ENCODE data around the gene METTL4. TPM values are rescaled to one million over a fixed set of nuclear protein-coding genes. Genes with fewer than 3 reads are reported as not detected.
"Not testable (repeated sequence)": the region's sequence is repeated elsewhere in the genome, so short reads cannot be mapped to it uniquely, and the experiment has no call there.

METTL4 gene
- total RNA-seq, 4 donors from 2014 or later = 6.9 to 11.5 (median 9.2) TPM

DNA sequence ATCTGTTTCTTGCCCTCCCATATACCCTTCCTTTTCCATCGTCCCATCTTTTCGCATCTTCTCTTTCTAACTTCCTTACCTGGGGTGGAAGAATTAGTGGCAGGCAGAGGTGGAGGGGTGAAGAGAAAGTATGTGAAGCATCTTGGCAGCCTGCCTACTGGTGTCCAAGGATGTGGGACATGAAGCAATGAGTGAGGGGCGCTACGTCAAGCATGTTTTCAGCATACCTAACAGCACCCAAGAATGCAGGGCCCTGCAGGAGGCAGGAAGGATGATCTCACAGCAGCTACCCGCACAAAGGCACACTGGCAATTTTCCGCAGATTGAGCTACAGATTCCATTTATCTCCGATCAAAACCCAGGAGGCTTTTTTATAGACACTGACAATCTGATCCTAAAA is 42.2 kb downstream of the METTL4 start:
- Histone ChIP-seq H3K9me3 (no peaks in the 10 kb centered on the region), H3K4me1 (no peaks in the 10 kb centered on the region), H3K27ac (no peak overlapping the region), H3K4me3 (no peak overlapping the region), H3K36me3 (peaks cover 0 to 17% (median 0%) of the 10 kb centered on the region in 3 donors), H3K27me3 (no peaks in the 10 kb centered on the region)
- no peak for DNase-seq (ENCODE audit: low spot score in 2 of 2)
- TF ChIP-seq EP300 (IDR thresholded peaks at IDR 0.05) = no peak
- TF ChIP-seq, protein P1, sequence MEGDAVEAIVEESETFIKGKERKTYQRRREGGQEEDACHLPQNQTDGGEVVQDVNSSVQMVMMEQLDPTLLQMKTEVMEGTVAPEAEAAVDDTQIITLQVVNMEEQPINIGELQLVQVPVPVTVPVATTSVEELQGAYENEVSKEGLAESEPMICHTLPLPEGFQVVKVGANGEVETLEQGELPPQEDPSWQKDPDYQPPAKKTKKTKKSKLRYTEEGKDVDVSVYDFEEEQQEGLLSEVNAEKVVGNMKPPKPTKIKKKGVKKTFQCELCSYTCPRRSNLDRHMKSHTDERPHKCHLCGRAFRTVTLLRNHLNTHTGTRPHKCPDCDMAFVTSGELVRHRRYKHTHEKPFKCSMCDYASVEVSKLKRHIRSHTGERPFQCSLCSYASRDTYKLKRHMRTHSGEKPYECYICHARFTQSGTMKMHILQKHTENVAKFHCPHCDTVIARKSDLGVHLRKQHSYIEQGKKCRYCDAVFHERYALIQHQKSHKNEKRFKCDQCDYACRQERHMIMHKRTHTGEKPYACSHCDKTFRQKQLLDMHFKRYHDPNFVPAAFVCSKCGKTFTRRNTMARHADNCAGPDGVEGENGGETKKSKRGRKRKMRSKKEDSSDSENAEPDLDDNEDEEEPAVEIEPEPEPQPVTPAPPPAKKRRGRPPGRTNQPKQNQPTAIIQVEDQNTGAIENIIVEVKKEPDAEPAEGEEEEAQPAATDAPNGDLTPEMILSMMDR (IDR thresholded peaks at IDR 0.05) = no peak
- TF ChIP-seq POLR2A (IDR thresholded peaks at IDR 0.05) = no peak
- WGBS, 2 donors = 89 to 96% methylated on average over 7 of the region's 7 CpGs

DNA sequence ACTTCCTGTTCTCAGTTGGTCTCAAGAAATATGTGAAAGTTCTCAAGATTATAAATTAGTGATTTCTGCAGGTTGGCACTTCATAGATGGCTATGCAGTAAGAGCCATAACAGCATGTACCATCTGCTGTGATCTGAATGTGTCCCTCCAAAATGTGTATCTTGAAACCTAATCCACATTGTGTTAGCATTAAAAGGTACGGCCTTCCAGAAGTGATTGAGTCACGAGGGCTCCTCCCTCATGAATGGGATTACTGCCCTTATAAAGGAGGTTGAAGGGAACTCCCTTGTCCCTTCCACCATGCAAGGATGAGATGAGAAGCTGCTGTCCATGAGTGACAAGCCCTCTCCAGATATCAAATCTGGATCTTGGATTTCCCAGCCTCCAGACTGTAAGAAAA is 45.0 kb downstream of the METTL4 start:
- no peak for DNase-seq (ENCODE audit: low spot score in 2 of 2)
- Histone ChIP-seq H3K4me1 (no peaks in the 10 kb centered on the region), H3K4me3 (no peak overlapping the region), H3K36me3 (no peaks in the 10 kb centered on the region), H3K27me3 (no peaks in the 10 kb centered on the region), H3K27ac (no peak overlapping the region), H3K9me3 (no peaks in the 10 kb centered on the region)
- 56 to 75% methylated on average over 2 of the region's 2 CpGs for WGBS, 2 donors
- TF ChIP-seq EP300 (IDR thresholded peaks at IDR 0.05) (no peak), POLR2A (IDR thresholded peaks at IDR 0.05) (no peak)
- TF ChIP-seq, protein P1 (IDR thresholded peaks at IDR 0.05) = no peak

DNA sequence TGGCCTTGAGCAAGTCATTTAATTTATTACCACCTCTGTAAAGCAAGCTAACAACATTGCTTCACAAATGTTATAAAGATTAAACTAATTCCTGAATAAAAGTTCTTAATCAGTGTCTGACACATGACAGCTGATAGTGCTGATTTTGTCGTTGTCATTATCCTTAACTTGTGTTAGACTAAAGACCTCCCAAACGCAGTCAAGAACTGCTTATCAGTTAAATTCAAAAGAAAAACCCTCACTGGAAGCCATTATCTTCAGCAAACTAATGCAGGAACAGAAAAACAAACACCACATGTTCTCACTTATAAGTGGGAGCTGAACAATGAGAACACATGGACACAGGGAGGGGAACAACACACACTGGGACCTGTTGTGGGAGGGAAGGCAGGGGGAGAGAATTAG is 46.5 kb downstream of the METTL4 start:
- not testable (repeated sequence) for H3K27me3 ChIP-seq, H3K27ac ChIP-seq
- WGBS, 2 donors = 34 to 44% methylated on average over 2 of the region's 2 CpGs

DNA sequence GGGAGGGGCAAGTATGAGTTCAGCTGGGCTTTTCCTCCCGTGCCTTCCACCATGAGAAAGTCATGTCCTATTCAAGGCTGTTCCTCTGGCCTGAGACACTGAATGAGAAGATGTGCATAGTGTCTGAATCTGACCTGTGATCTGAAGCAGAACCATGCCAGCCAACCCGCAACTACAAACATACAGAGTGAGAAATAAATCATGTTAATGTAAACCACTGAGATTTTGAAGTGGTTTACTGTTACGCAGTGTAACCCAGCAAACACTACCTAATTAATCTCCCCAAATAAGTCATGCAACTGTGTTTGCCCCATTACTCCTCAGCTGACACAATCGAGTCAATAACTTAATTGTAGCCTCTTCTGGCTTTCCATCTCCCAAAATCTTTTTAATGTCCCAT is 49.2 kb downstream of the METTL4 start:
- Histone ChIP-seq H3K27ac (no peak overlapping the region), H3K36me3 (peaks cover 0 to 4% (median 0%) of the 10 kb centered on the region in 3 donors), H3K4me1 (no peaks in the 10 kb centered on the region), H3K4me3 (no peak overlapping the region), H3K9me3 (no peaks in the 10 kb centered on the region), H3K27me3 (no peaks in the 10 kb centered on the region)
- WGBS, 2 donors = 89 to 95% methylated on average over 4 of the region's 4 CpGs
- TF ChIP-seq EP300 (IDR thresholded peaks at IDR 0.05) (no peak), POLR2A (IDR thresholded peaks at IDR 0.05) (no peak)
- TF ChIP-seq, protein P1 (IDR thresholded peaks at IDR 0.05) = no peak
- DNase-seq (ENCODE audit: low spot score in 2 of 2) = no peak

More for the DNA sequence above, 46.5 kb downstream of the METTL4 start:
- DNase-seq (ENCODE audit: low spot score in 2 of 2); H3K9me3 ChIP-seq; H3K36me3 ChIP-seq; H3K4me1 ChIP-seq; H3K4me3 ChIP-seq: not testable (repeated sequence)

DNA sequence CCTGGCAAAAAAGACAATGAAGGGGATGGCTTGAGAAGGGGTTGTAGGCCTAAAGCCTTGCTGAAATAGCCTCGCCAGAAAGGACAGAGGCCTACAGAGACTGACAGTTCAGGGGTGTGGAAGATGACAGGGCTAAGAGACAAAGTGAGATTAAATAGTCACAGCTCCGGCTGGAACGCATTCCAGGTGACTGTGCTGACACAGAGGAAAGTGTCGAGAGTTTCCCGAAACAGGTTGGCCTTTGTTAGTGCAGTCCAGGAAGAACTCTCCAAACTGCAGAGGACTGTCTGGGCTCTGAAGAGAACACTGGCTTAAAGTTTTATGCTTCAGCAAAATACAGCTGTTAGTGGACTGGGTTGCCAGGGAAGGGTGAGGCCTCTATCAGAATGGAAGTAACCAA is 52.8 kb downstream of the METTL4 start:
- H3K27ac ChIP-seq = no peak overlapping the region
- no peak for DNase-seq (ENCODE audit: low spot score in 2 of 2)
- H3K4me3 ChIP-seq = no peak overlapping the region
- H3K27me3 ChIP-seq = no peaks in the 10 kb centered on the region
- H3K4me1 ChIP-seq = peaks cover 0 to 6% (median 0%) of the 10 kb centered on the region in 4 donors
- WGBS, 2 donors = 64 to 71% methylated on average over 5 of the region's 5 CpGs
- H3K36me3 ChIP-seq = peaks cover 0 to 4% (median 0%) of the 10 kb centered on the region in 3 donors
- no peak for TF ChIP-seq EP300 (IDR thresholded peaks at IDR 0.05)
- TF ChIP-seq, protein P1 (IDR thresholded peaks at IDR 0.05) = no peak
- no peak for TF ChIP-seq POLR2A (IDR thresholded peaks at IDR 0.05)
- no peaks in the 10 kb centered on the region for H3K9me3 ChIP-seq
